HG03108 (cell line): ENCODE data around the gene SRSF3.
A peak's percentile ranks its signal among the peaks of the same experiment; 100 is the strongest.

ENCODE experiments used
- ATAC-seq: cut with Tn5 transposase; IDR thresholded peaks from one replicate; pipeline ENCODE4 v1.9.1; 2021; ENCODE audit warnings: moderate library complexity; ENCODE audit not compliant: unreplicated experiment

SRSF3 gene

GRCh38 chr6:36622901-36623546 is 28.9 kb downstream of the SRSF3 start:
- ATAC-seq: no peak

GRCh38 chr6:36623547-36624459 is 29.6 kb downstream of the SRSF3 start:
- peak; percentile 54 for ATAC-seq

- ATAC-seq: no peak
Observed at GRCh38 chr6:36624461-36625157, 30.4 kb downstream of the SRSF3 start.

- no peak for ATAC-seq
Observed at GRCh38 chr6:36625158-36625919, 31.2 kb downstream of the SRSF3 start.

DNA sequence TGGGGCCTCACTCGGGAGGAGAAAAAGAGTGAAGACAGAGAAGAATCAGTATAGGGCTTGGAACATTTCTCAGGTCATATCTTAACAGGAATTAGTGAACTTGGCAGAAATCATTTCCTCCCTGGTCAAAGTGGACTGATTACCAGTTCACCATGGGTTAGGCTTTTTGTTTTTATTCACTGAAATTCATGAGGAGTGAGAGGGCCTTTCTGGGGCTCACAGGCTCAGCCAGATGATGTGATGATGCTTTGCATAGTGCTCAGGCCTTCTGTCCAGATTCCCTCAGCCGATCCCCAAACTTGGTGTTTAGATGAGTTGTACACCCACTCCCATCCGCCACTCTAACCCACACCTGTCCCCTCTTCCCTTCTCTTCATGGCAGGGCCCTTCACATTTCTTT is 32.5 kb downstream of the SRSF3 start:
- no peak for ATAC-seq

DNA sequence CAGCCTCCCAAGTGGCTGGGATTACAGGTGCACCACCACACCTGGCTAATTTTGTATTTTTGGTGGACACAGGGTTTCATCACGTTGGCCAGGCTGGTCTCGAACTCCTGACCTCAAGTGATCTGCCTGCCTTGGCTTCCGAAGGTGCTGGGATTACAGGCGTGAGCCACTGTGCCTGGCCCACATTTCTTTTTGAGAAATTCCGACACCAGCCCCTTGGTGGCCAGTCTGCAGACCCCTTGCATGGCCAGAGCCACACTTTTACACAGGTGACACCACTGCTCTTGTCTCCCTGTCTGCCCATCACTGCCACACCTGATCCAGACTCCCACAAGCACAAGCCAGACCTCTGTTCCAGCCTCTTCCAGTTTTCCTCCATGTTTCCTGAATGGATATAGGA is 33.0 kb downstream of the SRSF3 start:
- no peak for ATAC-seq

- no peak for ATAC-seq
Observed at GRCh38 chr6:36627801-36628246, 33.7 kb downstream of the SRSF3 start.

DNA sequence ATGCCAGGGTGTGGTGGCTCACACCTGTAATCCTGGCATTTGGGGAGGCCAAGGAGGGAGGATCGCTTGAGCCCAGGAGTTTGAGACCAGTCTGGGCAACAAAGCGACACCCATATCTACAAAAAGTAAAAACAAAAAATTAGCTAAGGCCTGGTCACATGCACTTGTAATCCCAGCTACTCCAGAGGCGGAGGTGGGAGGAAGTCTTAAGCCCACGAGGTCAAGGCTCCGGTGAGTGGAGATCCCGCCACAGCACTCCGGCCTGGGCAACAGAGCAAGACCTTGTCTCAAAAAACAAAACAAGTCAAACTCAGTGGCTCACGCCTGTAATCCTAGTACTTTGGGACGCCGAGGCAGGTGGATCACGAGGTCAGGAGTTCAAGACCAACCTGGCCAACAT is 35.6 kb downstream of the SRSF3 start:
- ATAC-seq: no peak

DNA sequence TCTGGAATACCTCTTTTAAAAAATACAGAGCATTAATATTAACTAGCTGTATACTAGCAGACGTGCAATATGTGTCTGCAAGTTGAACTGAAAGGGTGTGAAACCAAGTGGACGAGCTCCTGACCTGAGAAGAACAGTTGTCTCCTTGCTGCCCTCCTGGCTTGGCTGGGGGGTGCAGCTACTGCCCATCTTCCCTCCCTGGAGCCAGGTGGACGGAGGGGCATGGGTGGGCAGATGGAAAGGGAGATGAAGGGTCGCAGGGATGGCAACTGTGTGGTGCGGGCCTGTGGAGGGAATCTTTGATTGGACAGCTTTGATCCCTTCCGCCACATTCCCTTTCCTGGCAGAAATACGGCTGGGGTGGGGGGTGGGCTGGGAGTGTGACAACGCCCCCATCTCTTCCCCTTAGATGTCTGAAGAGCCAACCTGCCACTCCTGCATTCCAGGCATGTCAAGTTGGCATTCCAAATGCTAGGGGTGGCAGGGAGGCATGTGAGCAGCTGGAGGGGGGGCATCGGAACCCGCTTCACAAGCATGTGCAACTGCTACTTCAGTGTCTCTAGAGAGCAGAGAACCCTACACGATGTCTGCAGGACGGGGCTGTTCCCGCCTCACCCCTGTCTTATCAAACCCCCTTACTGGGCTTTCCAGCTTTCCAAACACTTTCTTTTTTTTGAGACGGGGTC is 37.3 kb downstream of the SRSF3 start:
- no peak for ATAC-seq

- no peak for ATAC-seq
Observed at GRCh38 chr6:36633370-36633769, 39.2 kb downstream of the SRSF3 start.

GRCh38 chr6:36633915-36634314 is 39.8 kb downstream of the SRSF3 start:
- no peak for ATAC-seq

- no peak for ATAC-seq
Observed at GRCh38 chr6:36634317-36635108, 40.4 kb downstream of the SRSF3 start.

DNA sequence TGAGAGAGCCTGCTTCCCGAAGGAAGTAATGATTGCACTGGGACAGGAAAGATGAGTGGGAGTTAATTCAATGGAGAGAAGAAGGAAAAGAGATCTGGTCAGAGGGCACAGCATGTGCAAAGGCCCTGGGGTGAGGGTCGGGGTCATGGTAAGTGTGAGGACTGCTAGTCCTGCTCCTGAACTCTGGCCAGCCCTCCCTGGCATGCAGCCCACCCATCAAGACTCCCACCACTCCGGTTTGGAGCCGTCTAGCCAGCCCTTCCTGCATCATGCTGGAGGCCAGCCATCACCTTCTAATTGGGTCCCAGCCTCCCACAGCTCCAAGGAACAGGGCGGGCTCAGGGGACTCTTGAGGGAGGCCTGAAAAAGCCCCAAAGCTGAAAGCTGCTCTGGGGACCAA is 42.1 kb downstream of the SRSF3 start:
- no peak for ATAC-seq

DNA sequence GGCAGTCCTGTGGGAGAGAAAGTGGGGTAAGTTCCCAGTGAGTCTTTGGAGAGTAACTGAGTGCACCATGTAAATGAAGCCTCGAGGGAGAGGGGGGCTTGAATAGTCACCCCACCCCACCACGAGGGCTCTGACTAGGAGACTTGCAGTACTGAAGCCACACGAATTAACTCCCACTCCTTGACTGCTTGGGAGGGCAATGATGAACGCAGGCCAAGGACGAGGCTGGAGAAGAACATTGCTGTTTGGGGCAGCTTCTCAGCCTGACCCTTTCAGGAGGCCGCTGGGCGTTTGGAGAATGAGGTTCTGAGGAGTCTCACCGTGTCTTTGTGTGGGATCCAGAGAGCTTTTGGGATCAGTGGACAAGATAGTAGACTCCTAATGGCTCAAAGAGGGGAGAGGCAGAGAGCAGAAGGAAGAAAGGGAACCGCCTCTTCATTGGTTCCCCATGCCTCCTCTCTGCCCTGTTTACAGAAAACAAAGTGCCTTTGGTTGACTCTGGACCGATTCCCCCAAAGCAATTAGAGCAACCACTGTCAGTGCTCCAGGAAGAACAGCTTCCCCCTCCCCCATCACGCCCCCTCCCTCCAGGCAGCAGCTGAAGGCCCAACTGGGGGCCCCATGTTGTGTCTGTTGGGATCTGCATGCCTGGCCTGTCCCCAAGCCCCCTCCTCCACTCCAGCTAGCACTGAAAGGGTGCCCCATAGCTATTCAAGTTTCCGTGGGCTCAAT is 42.7 kb downstream of the SRSF3 start:
- no peak for ATAC-seq

DNA sequence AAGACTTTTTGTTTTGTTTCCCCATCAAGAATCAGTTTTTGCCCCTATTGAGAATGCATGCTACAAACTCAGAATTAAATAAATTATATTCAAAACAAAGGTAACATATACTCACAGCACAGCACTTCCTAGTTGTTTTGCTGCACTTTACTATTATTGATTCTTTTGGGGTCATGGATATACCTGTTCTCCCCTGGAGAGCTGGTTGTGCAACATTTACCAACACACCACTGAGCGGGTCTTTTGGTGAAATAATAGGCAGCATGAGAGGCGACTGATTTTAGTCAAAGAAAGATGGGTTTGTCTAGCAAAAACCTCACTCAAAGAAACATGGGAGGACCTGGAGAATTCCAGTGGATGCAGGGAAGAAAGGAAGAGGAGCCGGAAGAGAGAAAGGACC is 44.4 kb downstream of the SRSF3 start:
- ATAC-seq: no peak

DNA sequence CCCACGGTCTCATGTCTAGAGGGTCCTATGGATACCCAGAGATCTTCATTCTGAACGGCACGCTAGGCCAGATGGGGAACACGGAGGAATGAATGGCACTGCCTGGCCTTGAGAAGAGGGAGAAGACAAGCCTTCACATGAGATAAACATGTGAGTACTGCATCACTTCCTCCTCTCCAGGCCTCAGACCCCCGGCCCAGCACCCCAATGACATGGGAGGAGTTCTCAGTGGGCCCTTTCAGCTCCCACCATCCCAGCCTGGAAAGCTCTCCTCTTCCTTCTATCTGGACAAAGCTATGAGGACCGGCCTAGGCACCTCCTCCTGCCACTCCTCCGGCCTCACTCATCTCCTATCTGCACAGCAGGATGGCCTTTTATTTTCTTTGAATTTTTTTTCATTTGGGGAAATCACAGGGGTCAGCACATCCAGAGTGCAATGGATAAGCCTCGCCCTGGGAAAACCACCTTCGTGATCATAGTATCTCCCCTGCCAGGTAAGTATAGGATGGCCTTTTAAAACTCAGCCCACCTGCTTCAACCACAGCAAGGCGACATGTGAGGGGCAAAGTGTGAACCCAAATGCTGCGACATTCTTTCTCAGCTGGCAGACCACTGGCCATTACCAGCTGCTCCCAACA is 45.1 kb downstream of the SRSF3 start:
- ATAC-seq: no peak

- no peak for ATAC-seq
Observed at GRCh38 chr6:36641543-36641942, 47.4 kb downstream of the SRSF3 start.
